ENCODE measurements around the gene NDUFA5.
"Not testable (repeated sequence)": the region's sequence is repeated elsewhere in the genome, so short reads cannot be mapped to it uniquely, and the experiment has no call there.

NDUFA5 gene

DNA sequence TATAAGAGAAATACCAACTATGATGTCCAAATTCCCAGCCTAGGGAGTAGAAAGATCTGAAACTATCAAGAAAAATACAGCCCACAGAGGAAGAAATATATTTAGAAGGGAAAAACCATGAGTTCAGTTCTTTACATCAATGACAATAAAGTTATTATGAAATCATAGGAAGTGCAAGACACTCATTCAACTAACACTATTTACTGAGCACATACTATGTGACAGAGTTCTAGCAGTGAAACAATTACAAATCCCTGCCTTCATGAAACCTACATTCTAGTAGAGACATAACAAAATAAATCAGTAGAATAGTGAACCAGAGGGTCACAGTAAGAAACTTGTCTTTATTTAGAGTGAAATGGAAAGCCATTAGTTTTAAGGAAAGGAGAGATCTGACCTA is 2.1 kb downstream of the NDUFA5 start:
- DNase-seq = no peak

DNA sequence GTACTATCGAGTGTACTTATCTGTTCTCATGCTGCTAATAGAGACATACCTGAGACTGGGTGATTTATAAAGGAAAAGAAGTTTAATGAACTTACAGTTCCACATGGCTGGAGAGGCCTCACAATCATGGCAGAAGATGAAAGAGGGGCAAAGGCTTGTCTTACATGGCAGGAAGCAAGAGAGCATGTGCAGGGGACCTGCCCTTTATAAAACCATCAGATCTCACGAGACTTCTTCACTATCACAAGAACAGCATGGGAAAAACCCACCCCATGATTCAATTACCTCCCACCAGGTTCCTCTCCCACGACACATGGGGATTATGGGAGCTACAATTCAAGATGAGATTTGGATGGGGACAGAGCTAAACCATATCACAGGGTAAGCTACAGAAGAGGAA is 4.5 kb downstream of the NDUFA5 start:
- DNase-seq = no peak

DNA sequence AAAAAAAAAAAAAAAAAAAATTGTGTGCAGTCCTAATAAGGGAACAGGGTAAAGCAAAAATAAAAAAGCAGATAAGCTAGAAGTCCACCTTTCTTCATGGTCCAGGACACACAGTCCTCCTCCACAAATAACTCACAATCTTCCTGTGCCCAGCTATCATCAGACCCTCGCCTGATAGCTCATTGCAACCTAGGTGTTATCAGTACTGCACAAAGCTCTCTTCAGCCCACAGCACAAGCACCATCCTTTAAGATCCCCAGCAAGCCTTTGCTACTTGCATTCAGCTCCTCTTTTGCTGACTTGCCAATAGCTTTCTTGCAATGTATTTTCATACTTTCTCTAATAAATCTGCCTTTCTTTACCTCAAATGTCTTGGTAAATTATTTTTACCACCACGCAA is 5.0 kb downstream of the NDUFA5 start:
- no peak for DNase-seq

DNA sequence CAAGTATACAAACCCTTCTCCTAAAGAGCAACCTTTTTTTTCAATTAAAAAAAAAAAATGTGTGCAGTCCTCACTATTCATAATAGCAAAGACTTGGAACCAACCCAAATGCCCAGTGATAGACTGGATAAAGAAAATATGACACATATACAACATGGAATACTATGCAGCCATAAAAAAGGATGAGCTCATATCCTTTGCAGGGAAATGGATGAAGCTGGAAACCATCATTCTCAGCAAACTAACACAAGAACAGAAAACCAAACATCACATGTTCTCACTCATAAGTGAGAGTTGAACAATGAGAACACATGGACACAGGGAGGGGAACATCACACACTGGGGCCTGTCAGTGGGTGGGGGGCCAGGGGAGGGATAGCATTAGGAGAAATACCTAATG is 5.5 kb downstream of the NDUFA5 start:
- not testable (repeated sequence) for DNase-seq

DNA sequence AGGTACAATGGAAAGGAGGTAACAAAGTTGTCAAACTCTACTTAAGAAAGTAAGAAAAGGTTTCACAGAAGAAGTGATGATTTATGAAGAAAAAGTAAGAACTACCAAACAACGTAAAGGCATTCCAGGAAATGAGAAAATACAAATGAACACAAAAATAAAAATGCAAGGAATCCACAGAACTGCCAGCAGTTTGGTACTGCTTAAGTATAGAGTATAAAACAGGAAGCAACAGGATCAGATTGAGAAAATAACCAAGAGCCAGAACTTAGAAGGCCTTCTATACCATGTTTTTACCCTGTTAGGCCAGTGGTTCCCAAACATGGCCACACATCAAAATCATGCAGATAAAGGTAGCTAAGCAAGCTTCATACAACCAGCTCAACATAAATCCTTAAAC is 9.2 kb downstream of the NDUFA5 start:
- no peak for DNase-seq

DNA sequence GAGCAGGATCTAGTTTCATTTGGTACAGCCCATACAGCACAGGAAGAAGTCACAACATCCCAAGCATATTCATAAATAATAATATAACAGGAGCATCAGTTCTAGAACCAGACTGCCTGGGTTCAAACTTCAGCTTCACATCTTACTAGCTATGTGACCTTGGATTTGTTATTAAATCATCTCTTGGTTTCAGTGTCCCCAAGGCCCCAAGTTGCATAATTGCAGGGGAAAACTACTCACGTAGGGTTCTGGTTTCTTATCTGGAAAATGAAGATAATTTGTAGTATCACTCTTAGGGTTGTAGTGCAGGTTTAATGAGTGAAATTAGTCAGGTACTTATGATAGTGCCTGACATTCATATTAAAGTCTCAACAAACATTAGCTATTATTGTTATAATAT is 17.7 kb downstream of the NDUFA5 start:
- no peak for DNase-seq

DNA sequence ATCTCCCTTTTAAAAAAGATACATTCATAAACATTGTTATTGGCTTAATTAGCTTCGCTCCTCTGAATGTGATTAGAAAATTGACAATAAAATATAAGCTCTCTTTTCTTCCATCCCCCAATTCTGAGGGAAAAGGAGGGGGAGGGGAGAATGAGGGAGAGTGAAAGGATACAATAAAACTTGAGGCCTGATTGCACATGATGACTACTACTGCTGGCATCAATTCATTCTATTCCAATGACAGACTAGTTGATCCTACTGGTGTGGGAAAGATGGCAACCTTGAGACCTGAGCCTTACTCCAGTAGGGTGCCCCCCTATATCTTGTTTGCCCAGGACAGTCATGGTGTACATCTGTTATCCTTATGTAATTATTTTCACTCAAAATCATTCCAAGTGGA is 18.7 kb downstream of the NDUFA5 start:
- DNase-seq = peak; percentile 21

DNA sequence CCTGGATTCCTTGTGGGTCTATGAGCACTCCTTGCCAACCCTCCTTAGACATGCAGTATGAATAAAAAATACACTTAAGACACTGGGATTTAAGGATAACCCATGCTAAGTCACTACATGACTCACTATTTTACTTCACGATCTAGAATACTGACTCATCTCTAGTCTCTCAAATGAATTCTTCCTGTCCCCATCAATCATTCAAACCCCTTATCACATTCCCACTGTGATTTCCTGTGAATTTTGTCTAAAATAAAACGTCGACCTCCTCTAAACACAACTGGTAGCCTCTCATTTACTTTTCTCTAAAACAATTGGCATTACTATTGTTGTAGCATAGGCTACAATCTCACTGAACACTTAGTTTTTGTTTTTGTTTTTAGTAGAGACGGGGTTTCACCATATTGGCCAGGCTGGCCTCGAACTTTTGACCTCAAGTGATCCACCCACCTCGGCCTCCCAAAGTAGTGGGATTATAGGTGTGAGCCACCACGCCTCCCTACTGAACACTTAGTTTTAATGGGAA is 19.4 kb downstream of the NDUFA5 start:
- DNase-seq = peak; percentile 90

DNA sequence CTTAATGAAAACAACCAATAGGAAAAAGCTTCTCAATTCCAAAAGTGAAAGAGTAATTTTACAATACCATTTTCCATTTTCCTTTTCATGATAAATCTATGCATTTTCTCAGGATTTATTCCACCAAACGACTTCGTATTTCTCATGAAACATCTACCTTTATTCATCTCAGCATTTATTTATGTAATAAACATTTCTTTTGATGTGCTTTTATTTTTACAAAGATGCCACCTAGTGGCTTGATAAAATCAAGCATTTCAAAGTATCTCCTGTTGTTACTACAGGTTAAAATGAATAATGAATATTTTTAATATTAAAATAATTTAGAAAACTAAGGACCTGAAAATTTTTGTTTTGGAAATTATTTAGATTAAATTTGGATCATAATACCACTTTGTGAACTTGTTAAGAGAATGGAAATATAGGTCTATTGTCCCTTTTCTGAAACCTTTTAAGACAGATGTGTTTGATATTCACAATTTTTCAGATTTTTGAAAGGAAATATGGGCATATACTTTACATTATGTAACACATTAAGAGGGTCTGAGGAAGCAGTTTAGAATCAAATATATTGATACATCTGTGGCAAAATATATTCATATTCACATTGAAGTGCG is 20.5 kb downstream of the NDUFA5 start:
- DNase-seq = peak; percentile 41

DNA sequence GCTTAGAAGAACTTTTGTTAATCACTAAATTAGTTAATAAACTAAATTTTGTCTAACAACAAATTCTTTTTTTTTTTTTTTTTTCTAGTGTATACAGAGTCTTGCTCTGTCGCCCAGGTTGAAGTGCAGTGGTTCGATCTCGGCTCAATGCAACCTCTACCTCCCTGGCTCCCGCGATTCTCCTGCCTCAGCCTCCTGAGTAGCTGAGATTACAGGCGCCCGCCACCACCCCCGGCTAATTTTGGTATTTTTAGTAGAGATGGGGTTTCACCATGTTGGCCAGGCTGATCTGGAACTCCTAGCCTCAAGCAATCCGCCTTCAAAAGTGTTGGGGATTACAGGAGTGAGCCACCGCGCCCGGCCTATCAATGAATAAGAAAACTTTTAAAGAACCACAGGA is 22.1 kb downstream of the NDUFA5 start:
- DNase-seq = no peak

DNA sequence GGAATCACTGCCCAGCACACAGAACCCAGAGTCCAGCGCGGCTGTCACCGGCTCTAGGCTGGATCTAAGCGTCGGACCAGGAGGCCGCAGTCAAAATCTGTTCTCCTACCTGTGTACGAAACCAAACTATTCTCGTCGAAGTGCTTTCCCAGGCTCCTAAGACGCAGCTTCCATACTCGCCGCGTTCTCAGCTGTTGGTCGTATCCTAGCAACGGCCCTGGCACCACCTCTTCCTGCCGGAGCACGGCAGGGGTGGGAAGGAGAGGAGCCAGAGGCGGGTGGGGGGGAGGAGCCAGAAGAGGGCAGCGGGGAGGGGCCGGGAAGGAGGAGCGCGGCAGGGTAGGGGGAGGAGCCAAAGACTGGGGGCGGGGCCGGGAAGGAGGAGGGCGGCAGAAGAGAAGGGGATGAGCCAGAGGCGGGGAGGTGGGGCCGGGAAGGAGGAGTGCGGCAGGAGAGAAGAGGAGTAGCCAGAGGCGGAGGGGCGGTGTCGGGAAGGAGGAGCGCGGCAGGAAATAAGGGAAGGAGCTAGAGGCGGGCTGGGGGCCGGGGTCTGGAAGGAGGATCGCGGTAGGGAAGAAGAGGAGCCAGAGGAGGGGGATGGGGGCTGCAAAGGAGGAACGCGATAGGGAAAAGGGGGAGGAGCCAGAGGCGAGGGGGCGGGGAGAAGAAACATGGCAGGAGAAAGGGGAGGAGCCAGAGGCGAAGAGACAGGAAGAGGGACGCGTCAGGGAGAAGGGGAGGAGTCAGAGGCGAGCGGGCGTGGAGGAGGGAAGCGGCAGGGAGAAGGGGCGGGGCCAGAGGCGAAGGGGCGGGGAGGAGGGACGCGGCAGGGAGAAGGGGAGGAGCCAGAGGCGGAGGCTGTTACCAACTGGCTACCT is 23.0 kb downstream of the NDUFA5 start, which contains the start of gene IQUB:
Gene IQUB, minus strand, starts transcription at position 213 of the 878 bp plus-strand sequence. CDS start 22,255 bp downstream, outside the sequence.
- DNase-seq = peak; percentile 88

DNA sequence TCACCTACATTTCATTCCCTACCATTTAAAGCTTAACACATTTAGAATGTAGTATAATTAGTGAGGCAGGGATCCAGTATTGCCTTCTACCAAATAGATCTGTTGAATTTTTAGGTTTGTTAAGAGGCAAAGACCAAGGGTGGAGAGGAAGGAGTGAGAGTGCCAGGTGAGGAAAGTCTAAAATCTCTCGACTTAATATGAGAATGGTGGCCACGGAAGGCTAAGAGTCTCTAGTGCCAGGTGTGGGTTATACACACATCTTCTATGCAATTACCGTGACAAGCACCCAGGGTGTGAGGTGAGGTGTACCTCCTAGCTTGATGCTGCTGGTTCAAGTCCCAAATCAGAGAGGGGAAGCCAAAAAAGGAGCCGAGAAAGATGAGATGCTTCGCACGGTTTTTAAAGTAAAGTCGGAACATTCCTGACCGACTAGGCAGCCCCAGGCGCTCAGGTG is 23.7 kb downstream of the NDUFA5 start:
- DNase-seq = no peak

DNA sequence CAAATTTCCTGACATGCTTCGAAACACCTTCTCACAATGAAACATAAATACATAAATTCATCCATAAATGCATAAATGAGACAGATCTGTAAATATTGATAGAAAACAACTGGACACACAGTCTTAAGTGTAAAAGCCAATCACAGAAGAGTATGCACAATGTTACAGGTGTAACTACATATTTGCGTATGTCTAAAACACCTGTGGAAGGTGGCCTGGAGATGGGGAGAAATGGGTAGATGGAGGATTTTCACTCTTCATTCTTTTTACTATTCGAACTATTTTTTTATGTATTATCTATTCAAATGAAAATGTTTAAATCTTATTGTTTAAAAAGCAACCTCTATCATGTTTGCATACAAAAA is 24.1 kb downstream of the NDUFA5 start:
- DNase-seq = no peak

DNA sequence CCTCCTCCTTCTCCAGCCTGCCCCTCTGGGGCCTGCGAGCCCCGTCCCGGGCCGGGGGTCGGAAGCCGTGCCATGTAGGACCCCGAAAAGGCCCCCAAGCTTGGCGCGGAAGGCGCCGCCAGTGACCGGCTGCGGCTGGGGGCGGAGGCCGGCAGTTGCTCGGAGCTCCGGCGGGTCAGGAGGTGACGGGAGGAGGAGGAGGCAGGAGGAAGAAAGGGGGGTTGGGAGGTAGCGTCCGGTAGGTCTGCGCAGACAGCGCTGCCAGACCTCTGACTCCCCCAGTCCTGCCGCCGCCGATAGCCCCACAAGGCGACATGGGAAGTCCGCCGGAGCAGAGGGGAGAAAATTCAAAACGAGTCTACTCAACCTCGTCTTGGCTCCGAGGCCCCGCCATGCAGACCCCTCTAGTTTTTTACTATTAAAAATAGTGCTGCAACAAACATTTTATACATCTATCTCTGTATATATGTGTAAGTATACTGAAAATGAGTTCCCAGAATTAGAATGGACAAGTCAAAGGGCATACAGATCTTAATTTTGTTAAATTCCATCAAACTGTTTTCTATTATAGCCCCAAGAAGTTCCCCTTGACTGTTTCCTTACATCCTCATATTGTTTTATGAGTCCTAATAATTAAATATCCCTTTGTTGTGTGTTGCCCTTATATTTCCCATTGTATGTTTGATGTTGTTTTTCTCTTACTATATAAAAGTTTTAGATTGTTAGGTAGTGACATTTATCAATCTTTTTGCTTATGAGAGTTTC is 24.6 kb downstream of the NDUFA5 start:
- not testable (repeated sequence) for DNase-seq

DNA sequence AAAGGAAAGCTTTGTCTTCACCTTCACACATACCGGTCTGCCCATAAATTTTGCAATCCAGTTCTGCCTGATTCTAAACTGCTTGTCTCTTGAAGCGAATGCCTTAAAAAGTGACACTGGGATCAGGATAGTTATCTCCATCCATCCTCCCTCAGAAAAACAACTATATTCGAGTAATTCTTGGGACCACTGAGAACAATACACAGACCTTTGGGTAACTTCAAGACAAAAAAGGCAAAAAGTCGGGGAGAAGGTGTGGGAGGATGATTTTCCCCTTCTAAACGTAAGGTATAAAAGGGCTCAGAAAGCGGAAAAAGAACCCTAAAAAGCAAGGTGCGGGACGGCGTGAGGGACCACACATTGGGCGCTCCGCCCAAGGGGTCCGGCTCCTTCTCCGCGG is 25.3 kb downstream of the NDUFA5 start:
- not testable (repeated sequence) for DNase-seq

DNA sequence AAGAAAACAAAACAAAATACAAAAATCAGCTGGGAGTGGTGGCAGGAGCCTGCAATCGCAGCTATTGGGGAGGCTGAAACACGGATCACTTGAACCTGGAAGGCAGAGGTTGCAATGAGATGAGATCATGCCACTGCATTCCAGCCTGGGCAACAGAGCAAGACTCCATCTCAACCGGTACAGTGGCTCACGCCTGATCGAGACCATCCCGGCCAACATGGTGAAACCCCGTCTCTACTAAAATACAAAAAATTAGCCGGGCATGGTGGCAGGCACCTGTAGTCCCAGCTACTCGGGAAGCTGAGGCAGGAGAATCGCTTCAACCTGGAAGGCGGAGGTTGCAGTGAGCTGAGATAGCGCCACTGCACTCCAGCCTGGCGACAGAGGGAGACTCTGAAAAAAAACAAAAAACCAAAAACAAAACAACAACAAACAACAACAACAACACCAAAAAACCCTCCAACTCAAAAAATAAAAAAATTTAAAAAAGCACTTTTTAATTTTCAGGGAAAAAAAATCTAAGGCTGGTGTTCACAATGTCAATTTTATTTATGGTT is 27.5 kb downstream of the NDUFA5 start:
- not testable (repeated sequence) for DNase-seq

DNA sequence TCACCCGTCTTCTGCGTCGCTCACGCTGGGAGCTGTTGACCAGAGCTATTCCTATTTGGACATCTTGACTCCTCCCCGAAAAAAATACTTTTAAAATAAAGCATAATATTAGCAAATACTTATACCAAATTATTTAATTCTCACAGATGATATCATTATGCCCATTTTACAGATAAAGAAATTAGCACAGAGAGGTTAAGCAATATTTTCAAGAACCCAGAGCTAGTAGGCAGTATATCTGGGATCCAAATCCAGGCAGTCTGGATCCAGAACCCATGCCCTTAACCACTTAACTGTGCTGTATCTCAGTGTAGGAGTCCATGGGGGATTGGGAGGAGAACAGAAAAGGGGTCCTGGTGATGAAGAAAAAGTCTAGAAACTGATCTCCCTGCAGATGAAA is 29.4 kb downstream of the NDUFA5 start:
- no peak for DNase-seq

DNA sequence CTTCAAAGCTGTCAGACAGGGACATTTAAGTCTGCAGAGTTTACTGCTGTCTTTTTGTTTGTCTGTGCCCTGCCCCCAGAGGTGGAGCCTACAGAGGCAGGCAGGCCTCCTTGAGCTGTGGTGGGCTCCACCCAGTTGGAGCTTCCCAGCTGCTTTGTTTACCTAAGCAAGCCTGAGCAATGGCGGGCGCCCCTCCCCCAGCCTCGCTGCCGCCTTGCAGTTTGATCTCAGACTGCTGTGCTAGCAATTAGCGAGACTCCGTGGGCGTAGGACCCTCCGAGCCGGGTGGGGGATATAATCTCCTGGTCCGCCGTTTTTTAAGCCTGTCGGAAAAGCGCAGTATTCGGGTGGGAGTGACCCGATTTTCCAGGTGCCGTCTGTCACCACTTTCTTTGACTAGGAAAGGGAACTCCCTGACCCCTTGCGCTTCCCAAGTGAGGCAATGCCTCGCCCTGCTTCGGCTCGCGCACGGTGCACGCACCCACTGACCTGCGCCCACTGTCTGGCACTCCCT is 29.8 kb downstream of the NDUFA5 start:
- not testable (repeated sequence) for DNase-seq

DNA sequence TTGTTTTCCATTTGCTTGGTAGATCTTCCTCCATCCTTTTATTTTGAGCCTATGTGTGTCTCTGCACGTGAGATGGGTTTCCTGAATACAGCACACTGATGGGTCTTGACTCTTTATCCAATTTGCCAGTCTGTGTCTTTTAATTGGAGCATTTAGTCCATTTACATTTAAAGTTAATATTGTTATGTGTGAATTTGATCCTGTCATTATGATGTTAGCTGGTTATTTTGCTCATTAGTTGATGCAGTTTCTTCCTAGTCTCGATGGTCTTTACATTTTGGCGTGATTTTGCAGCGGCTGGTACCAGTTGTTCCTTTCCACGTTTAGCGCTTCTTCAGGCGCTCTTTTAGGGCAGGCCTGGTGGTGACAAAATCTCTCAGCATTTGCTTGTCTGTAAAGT is 31.1 kb downstream of the NDUFA5 start:
- not testable (repeated sequence) for DNase-seq

DNA sequence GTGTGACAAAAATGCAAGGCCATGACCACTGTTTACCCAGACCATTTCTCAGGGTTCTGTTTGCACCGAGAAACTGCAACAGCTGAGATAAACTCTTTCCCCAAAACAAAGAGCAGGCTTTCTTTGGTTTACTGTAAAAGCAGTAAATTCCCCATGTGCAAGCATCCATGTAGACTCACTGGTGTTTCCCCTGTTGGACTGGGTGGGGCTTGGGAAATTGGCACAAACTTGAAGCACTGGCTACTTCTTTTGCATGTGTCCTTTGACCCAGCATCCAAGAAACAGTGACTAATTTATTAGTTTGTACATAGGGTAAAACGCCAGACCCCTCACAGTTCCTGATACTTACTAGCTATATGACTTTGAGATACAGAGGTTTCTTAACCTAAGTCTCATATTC is 35.6 kb downstream of the NDUFA5 start:
- no peak for DNase-seq

DNA sequence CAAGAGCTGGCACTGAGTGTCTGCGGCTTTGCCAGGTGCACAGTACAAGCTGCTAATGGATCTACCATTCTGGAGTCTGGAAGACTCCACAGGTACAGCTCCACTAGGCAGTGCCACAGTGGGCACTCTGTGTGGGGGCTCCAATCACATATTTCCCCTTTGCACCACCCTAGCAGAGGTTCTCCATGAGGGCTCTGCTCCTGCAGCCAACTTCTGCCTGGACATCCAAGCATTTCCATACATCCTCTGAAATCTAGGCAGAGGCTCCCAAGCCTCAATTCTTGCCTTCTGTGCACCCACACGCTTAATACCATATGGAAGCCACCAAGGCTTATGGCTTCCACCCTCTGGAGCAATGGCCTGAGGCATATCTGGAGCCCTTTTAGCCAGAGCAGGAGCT is 52.4 kb downstream of the NDUFA5 start:
- DNase-seq = no peak

DNA sequence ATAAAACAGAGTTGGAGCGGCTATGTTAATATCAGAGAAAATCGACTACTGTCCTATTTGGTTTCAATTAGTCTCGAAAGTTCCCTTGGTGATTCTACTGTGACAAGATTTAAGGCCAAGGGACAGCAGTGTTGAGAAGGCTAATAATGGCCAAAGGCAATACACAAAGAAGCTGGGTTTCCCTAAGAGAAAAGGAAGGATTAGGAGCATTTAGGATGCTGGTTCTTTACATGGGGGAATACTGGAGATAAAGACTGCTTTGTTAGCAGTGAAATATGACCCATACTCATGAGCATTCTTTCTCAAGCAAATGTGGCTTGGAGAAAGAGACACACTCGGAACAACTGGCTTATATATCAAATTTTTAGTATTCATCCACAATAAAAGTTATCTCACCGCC is 55.4 kb downstream of the NDUFA5 start:
- DNase-seq = no peak

All from NCI-H226 (cell line).